ENCODE results near the gene RBMS3. TPM values are rescaled to one million over a fixed set of nuclear protein-coding genes. Genes with fewer than 3 reads are reported as not detected.

Gene RBMS3
- total and polyA plus RNA-seq, 2 of the 8 experiments (the other 6 are each of a cell fraction or from before 2014, with no cell fraction given): 3.7 to 6.9 TPM

DNA sequence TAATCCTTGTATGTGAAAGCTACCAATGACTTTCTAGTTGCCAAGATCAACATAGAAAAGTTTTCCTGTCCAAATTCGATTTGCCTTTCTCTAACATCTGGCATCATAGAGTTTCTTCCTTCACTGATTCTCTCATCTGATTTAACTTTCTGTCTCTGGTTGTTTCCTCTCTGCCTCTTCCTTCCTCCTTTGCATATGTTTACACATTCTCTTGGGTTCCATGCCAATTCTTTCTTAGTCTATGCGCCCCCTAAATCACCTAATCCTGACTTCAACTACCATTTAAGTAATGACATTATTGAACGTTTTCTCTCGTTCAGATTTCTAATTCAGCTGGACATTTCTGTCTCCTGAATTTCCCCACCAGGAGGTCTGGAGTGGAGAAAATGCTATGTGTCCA is 763.6 kb downstream of the RBMS3 start:
- H4K5ac ChIP-seq (ENCODE audit: insufficient read length, low read depth, low read length): no peak overlapping the region
- FAIRE-seq (no peak), DNase-seq (ENCODE audit: low read depth in 1 of 2, low spot score in 2 of 2) (no peak)
- no peaks in the 10 kb centered on the region; a peak in 1 of 8 replicates for H3K36me3 ChIP-seq (ENCODE audit: control insufficient read depth in 2 of 4, insufficient read depth in 4 of 4, low read length in 3 of 4)
- H3K4ac ChIP-seq (replicated peaks; ENCODE audit: insufficient read length, low read depth, low read length): no peak overlapping the region
- no peaks in the 10 kb centered on the region for H3K27me3 ChIP-seq (replicated peaks in 1 of 4; ENCODE audit: control insufficient read depth in 3 of 4, extremely low read depth in 1 of 4, insufficient read depth in 3 of 4, low read length in 3 of 4)
- ChIA-PET POLR2A (ENCODE audit: partially characterized antibody) (no interaction called here), CTCF (ENCODE audit: partially characterized antibody) (interaction anchor here (1.8 to 4.0 kb wide), 3 partner anchors 33 to 650 kb away, joined by 9 to 39 read pairs (median 13); no protein-coding TSS in a partner anchor)
- 74% methylated on average over 4 of the region's 4 CpGs; no CpG with 5 or more reads in 1 of the 2 experiments for WGBS, 2 experiments (ENCODE audit: extremely low coverage in 1 of 2, insufficient coverage in 1 of 2, insufficient read length in 1 of 2, insufficient replicate concordance in 2 of 2, low coverage in 1 of 2, low lambda C conversion rate in 2 of 2, missing lambda C conversion rate in 1 of 2)
- H3K4me3 ChIP-seq (ENCODE audit: extremely low read depth in 1 of 4, insufficient read depth in 2 of 4, low read depth in 3 of 4, low read length in 4 of 4): no peak overlapping the region
- H2BK5ac ChIP-seq (ENCODE audit: low read depth, low read length): no peak overlapping the region
- H3K14ac ChIP-seq (ENCODE audit: insufficient read length): no peak overlapping the region
- H3K79me2 ChIP-seq (ENCODE audit: control insufficient read depth in 1 of 2, insufficient read depth in 2 of 2, low read length in 2 of 2): no peaks in the 10 kb centered on the region
- no peak overlapping the region for H3K27ac ChIP-seq (ENCODE audit: low read depth, low read length)
- H4K8ac ChIP-seq (ENCODE audit: extremely low read depth, insufficient read depth, low read length): no peak overlapping the region
- H4K20me1 ChIP-seq (replicated peaks in 1 of 2; ENCODE audit: control insufficient read depth in 1 of 2, insufficient read depth in 2 of 2, low read length in 2 of 2): no peaks in the 10 kb centered on the region
- no peak overlapping the region for H2BK20ac ChIP-seq (ENCODE audit: low read length)
- H3K23ac ChIP-seq (ENCODE audit: insufficient read length): no peak overlapping the region
- no peak overlapping the region for H4K91ac ChIP-seq (replicated peaks; ENCODE audit: insufficient read length, low read length)
- H3K4me1 ChIP-seq (replicated peaks in 1 of 4; ENCODE audit: control insufficient read depth in 3 of 4, insufficient read depth in 4 of 4, low read length in 3 of 4): peaks cover 0 to 5% (median 0%) of the 10 kb centered on the region in 4 experiments; a peak in 2 of 7 replicates
- H2AFZ ChIP-seq (ENCODE audit: low read length): no peak overlapping the region
- H3K18ac ChIP-seq (ENCODE audit: extremely low read depth, low read length): no peak overlapping the region
- no peaks in the 10 kb centered on the region for H3K23me2 ChIP-seq (ENCODE audit: low read depth, low read length)
- no peak overlapping the region for H2BK120ac ChIP-seq (replicated peaks; ENCODE audit: low read depth, low read length)
- H3K9ac ChIP-seq (replicated peaks in 1 of 4; ENCODE audit: extremely low read depth in 1 of 4, low read depth in 3 of 4, low read length in 3 of 4): no peak overlapping the region
- H2AK5ac ChIP-seq (ENCODE audit: low read depth, low read length): no peak overlapping the region
- H3K79me1 ChIP-seq (ENCODE audit: low read depth, low read length): no peaks in the 10 kb centered on the region
- H2BK15ac ChIP-seq (ENCODE audit: low read length): 0 out of 2 replicates have a peak overlapping the region, but pooled peaks have one; percentile 49
- H3K4me2 ChIP-seq (ENCODE audit: insufficient read depth in 1 of 2, low read depth in 2 of 2, low read length in 2 of 2): no peak overlapping the region
- peaks cover 3 to 4% of the 10 kb centered on the region in 2 experiments; a peak in 1 of 4 replicates for H3K9me3 ChIP-seq (ENCODE audit: insufficient read depth in 2 of 2, low read depth in 1 of 2, low read length in 1 of 2)
- H2BK12ac ChIP-seq (ENCODE audit: low read depth, low read length): no peak overlapping the region
- TF ChIP-seq SIX5 (IDR thresholded peaks at IDR 0.05; ENCODE audit: low read depth, low read length) (no peak), SP4 (IDR thresholded peaks at IDR 0.05; ENCODE audit: low read length) (no peak), FOSL1 (IDR thresholded peaks at IDR 0.05; ENCODE audit: insufficient read depth, low read depth, low read length) (no peak), CBX5 (IDR thresholded peaks at IDR 0.05; ENCODE audit: low read depth, low read length) (no peak), CTBP2 (IDR thresholded peaks at IDR 0.05; ENCODE audit: borderline replicate concordance, insufficient read depth, insufficient read length, low read length) (no peak), EGR1 (IDR thresholded peaks at IDR 0.05; ENCODE audit: borderline replicate concordance, low read depth, low read length) (no peak), BRCA1 (IDR thresholded peaks at IDR 0.05; ENCODE audit: low read depth, low read length) (no peak), POLR2AphosphoS5 (IDR thresholded peaks at IDR 0.05; ENCODE audit: low read depth, low read length) (no peak), BCL11A (IDR thresholded peaks at IDR 0.05; ENCODE audit: low read depth in 2 of 2, low read length in 2 of 2) (no peak), HDAC2 (IDR thresholded peaks at IDR 0.05; ENCODE audit: borderline replicate concordance in 1 of 2, low read depth in 2 of 2, low read length in 2 of 2) (no peak)
- TF ChIP-seq, protein P1, sequence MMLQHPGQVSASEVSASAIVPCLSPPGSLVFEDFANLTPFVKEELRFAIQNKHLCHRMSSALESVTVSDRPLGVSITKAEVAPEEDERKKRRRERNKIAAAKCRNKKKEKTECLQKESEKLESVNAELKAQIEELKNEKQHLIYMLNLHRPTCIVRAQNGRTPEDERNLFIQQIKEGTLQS (IDR thresholded peaks at IDR 0.05; ENCODE audit: insufficient read depth, low read depth, low read length): no peak
- TF ChIP-seq, protein P2, sequence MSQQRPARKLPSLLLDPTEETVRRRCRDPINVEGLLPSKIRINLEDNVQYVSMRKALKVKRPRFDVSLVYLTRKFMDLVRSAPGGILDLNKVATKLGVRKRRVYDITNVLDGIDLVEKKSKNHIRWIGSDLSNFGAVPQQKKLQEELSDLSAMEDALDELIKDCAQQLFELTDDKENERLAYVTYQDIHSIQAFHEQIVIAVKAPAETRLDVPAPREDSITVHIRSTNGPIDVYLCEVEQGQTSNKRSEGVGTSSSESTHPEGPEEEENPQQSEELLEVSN (IDR thresholded peaks at IDR 0.05): no peak
- no peak overlapping the region for H3K56ac ChIP-seq (replicated peaks; ENCODE audit: insufficient read length, low read depth, low read length)
